OCI-LY7 (cell line): ENCODE results near the gene RAB21.

ENCODE experiments used
- EZH2phosphoT487 ChIP-seq: fragments of 200-600 bp; sonication (generic); IDR thresholded peaks from 2 replicates; pipeline ENCODE4 v1.6.1; 2018; ENCODE audit warnings: low read depth, borderline replicate concordance, mild to moderate bottlenecking, mixed run types, antibody characterized with exemption, low read length, moderate library complexity, mixed read lengths
- TF ChIP-seq, protein P1 (sequence below): fragments of 200-600 bp; sonication (generic); conservative IDR thresholded peaks from 2 replicates; pipeline ENCODE4 v1.5.1; 2014; ENCODE audit warnings: mild to moderate bottlenecking, antibody characterized with exemption, low read length, moderate library complexity, mixed read lengths

DNA sequence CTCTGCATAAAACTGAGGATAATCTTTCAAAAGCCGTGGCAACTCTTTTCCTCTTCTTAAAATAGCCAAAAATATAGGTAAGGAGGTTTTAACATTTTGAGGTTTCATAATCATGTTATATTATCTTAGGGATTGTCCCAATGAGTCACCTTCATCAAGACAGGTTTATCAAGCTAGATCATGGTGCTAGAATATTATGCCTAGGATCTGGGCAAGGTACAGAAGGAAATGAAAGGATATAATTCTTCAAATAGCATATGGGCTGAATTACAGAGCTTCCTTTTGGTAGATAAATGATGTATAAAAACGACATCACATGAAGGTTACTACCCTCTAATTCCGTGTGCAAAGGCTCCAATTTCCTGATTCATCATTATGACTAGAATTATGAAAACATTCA, 56.3 kb downstream of the RAB21 start:
- TF ChIP-seq, protein P1, sequence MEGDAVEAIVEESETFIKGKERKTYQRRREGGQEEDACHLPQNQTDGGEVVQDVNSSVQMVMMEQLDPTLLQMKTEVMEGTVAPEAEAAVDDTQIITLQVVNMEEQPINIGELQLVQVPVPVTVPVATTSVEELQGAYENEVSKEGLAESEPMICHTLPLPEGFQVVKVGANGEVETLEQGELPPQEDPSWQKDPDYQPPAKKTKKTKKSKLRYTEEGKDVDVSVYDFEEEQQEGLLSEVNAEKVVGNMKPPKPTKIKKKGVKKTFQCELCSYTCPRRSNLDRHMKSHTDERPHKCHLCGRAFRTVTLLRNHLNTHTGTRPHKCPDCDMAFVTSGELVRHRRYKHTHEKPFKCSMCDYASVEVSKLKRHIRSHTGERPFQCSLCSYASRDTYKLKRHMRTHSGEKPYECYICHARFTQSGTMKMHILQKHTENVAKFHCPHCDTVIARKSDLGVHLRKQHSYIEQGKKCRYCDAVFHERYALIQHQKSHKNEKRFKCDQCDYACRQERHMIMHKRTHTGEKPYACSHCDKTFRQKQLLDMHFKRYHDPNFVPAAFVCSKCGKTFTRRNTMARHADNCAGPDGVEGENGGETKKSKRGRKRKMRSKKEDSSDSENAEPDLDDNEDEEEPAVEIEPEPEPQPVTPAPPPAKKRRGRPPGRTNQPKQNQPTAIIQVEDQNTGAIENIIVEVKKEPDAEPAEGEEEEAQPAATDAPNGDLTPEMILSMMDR = no peak
- TF ChIP-seq EZH2phosphoT487 = no peak
